CD4-positive, alpha-beta T cell (primary cell): ENCODE measurements around the gene POTEF. TPM values are rescaled to one million over a fixed set of nuclear protein-coding genes. Genes with fewer than 3 reads are reported as not detected.
"Not testable (repeated sequence)": the region's sequence is repeated elsewhere in the genome, so short reads cannot be mapped to it uniquely, and the experiment has no call there.

Experiments used
- ATAC-seq: fragments of 200-7000 bp; cut with Tn5 transposase; one replicate; pipeline ENCODE4 v1.10.0; 2022; ENCODE audit warnings: mild to moderate bottlenecking; ENCODE audit not compliant: poor library complexity
- CTCF ChIA-PET: fragments of 350-600 bp; sonication (Branson Sonifier 250); formaldehyde crosslinking; loops from one replicate; lab custom pipeline; 2021; ENCODE audit warnings: antibody characterized with exemption, inconsistent platforms; lab: Charles Lee
- POLR2A ChIA-PET: fragments of 350-600 bp; sonication (Branson Sonifier 250); formaldehyde crosslinking; loops from one replicate; lab custom pipeline; 2021; ENCODE audit warnings: antibody characterized with exemption, inconsistent platforms; lab: Charles Lee
- DNase-seq, 14 experiments: peaks; one replicate each; pipeline ENCODE4 v3.0.0-alpha.2; 2013 to 2020; ENCODE audit warnings: mixed read lengths in 2 of 14
- H3K27ac ChIP-seq, 2 donors: one replicate each; pipeline versions ENCODE4 v1.5.1 to v1.7.0; 2013; ENCODE audit warnings: low read length in 2 of 2, low read depth in 1 of 2, mild to moderate bottlenecking in 1 of 2
- H3K27me3 ChIP-seq, 2 experiments: 1 replicate in 1 of 2; 2 replicates in 1 of 2; pipeline versions ENCODE4 v1.6.1 to v1.7.0; 2013; ENCODE audit warnings: low read length in 2 of 2, control low read depth in 1 of 2, mild to moderate bottlenecking in 1 of 2, moderate library complexity in 1 of 2; ENCODE audit not compliant: insufficient read depth in 2 of 2, control insufficient read depth in 1 of 2
- H3K36me3 ChIP-seq: one replicate; pipeline ENCODE4 v1.6.1; 2013; ENCODE audit warnings: low read length, control low read depth; ENCODE audit not compliant: insufficient read depth
- H3K4me1 ChIP-seq: one replicate; pipeline ENCODE4 v1.6.1; 2013; ENCODE audit warnings: low read length, control low read depth; ENCODE audit not compliant: insufficient read depth
- H3K4me3 ChIP-seq: one replicate; pipeline ENCODE4 v1.5.1; 2013; ENCODE audit warnings: mild to moderate bottlenecking, low read length, moderate library complexity
- H3K9me3 ChIP-seq, 2 experiments: 1 replicate in 1 of 2; 2 replicates in 1 of 2; pipeline versions ENCODE4 v1.6.1 to v1.7.0; 2013; ENCODE audit warnings: low read length in 2 of 2, mild to moderate bottlenecking in 2 of 2, control low read depth in 1 of 2, moderate library complexity in 1 of 2; ENCODE audit not compliant: control insufficient read depth in 1 of 2, insufficient read depth in 1 of 2
- H3K27ac Mint-ChIP-seq: one replicate; pipeline ENCODE4 v1.8.0; 2020; ENCODE audit warnings: mixed read lengths
- H3K27me3 Mint-ChIP-seq: one replicate; pipeline ENCODE4 v1.8.0; 2021; ENCODE audit warnings: mixed read lengths
- H3K36me3 Mint-ChIP-seq: one replicate; pipeline ENCODE4 v1.8.0; 2021; ENCODE audit warnings: low read depth, mixed read lengths
- H3K4me1 Mint-ChIP-seq: one replicate; pipeline ENCODE4 v1.8.0; 2021; ENCODE audit warnings: low read depth, mixed read lengths
- H3K4me3 Mint-ChIP-seq: one replicate; pipeline ENCODE4 v1.8.0; 2020; ENCODE audit warnings: mild to moderate bottlenecking, mixed read lengths
- H3K9me3 Mint-ChIP-seq: one replicate; pipeline ENCODE4 v1.8.0; 2020; ENCODE audit warnings: mixed read lengths
- CTCF ChIP-seq: fragments of 200-600 bp; IDR thresholded peaks from one replicate; pipeline ENCODE4 v1.8.0; 2022; ENCODE audit warnings: antibody characterized with exemption, mild to moderate bottlenecking
- intact Hi-C, 2 experiments: fragments of 100-400 bp; cut with DNase I in 1 of 2; cut with micrococcal nuclease in 1 of 2; formaldehyde crosslinking; loops; one replicate each; pipeline versions ENCODE4 v1.15.1 to v1.9.0; 2023 to 2025; cut with DNase I, micrococcal nuclease
- total RNA-seq, 174 experiments: library from RNA in 2 of 174; stranded (reverse) in 2 of 174; gene quantifications; one replicate each; pipeline ENCODE4 v1.2.3 and lab custom pipeline; 2021 to 2026

The POTEF gene
- total RNA-seq, 2 experiments from 2014 or later, result not detected

- peaks cover 48% of the 10 kb centered on the region for H3K36me3 Mint-ChIP-seq
- H3K4me1 Mint-ChIP-seq, H3K27ac ChIP-seq, DNase-seq, H3K4me3 ChIP-seq, H3K4me3 Mint-ChIP-seq, CTCF ChIA-PET, POLR2A ChIA-PET, H3K4me1 ChIP-seq, H3K27ac Mint-ChIP-seq, H3K9me3 Mint-ChIP-seq, H3K27me3 ChIP-seq, H3K9me3 ChIP-seq, intact Hi-C loops, H3K27me3 Mint-ChIP-seq, ATAC-seq: not testable (repeated sequence)
- peaks cover 19% of the 10 kb centered on the region for H3K36me3 ChIP-seq
These were observed 24.9 kb upstream of the POTEF start for GRCh38 chr2:130153721-130154422.

- H3K4me1 ChIP-seq, result no peaks in the 10 kb centered on the region
- ChIA-PET POLR2A (no interaction called here), CTCF (no interaction called here)
- DNase-seq, result no peak
- no peak overlapping the region for H3K27ac ChIP-seq
- peaks cover 39% of the 10 kb centered on the region for H3K36me3 Mint-ChIP-seq
- peaks cover 14% of the 10 kb centered on the region for H3K36me3 ChIP-seq
- H3K27me3 Mint-ChIP-seq, result no peaks in the 10 kb centered on the region
- ATAC-seq, result no peak
- H3K9me3 Mint-ChIP-seq, result no peaks in the 10 kb centered on the region
- H3K9me3 ChIP-seq, result no peaks in the 10 kb centered on the region
- H3K4me1 Mint-ChIP-seq, result no peaks in the 10 kb centered on the region
- no peak overlapping the region for H3K27ac Mint-ChIP-seq
- no peak overlapping the region for H3K4me3 ChIP-seq
- intact Hi-C loops, result no loop called here
- H3K27me3 ChIP-seq, result no peaks in the 10 kb centered on the region
- no peak for TF ChIP-seq CTCF
- H3K4me3 Mint-ChIP-seq, result no peak overlapping the region
These were observed 24.0 kb upstream of the POTEF start for GRCh38 chr2:130152816-130153595.

GRCh38 chr2:130152136-130152815 lies 23.3 kb upstream of the POTEF start:
- H3K27me3 Mint-ChIP-seq, ATAC-seq, H3K9me3 Mint-ChIP-seq, H3K4me3 ChIP-seq, H3K9me3 ChIP-seq, DNase-seq, intact Hi-C loops, H3K27ac ChIP-seq, H3K4me3 Mint-ChIP-seq, H3K4me1 Mint-ChIP-seq, H3K27ac Mint-ChIP-seq, H3K27me3 ChIP-seq, H3K4me1 ChIP-seq, CTCF ChIA-PET, POLR2A ChIA-PET: not testable (repeated sequence)
- H3K36me3 Mint-ChIP-seq, result peaks cover 35% of the 10 kb centered on the region
- peaks cover 11% of the 10 kb centered on the region for H3K36me3 ChIP-seq

- H3K27me3 ChIP-seq, H3K4me1 Mint-ChIP-seq, H3K27ac ChIP-seq, H3K27ac Mint-ChIP-seq, H3K9me3 ChIP-seq, ATAC-seq, DNase-seq, H3K9me3 Mint-ChIP-seq, POLR2A ChIA-PET, CTCF ChIA-PET, H3K4me3 ChIP-seq, H3K4me3 Mint-ChIP-seq, H3K4me1 ChIP-seq, intact Hi-C loops, H3K27me3 Mint-ChIP-seq: not testable (repeated sequence)
- peaks cover 30% of the 10 kb centered on the region for H3K36me3 Mint-ChIP-seq
- H3K36me3 ChIP-seq, result peaks cover 11% of the 10 kb centered on the region
These were observed 22.1 kb upstream of the POTEF start for GRCh38 chr2:130151145-130151512.
